ENCODE results near the gene LEPR. TPM values are rescaled to one million over a fixed set of nuclear protein-coding genes. Genes with fewer than 3 reads are reported as not detected.
"Not testable (repeated sequence)": the region's sequence is repeated elsewhere in the genome, so short reads cannot be mapped to it uniquely, and the experiment has no call there.

The LEPR gene
- total RNA-seq, 4 donors from 2014 or later = 10.0 to 27.3 (median 14.1) TPM

- no peaks in the 10 kb centered on the region for H3K27me3 ChIP-seq
- no peaks in the 10 kb centered on the region for H3K4me1 ChIP-seq
- H3K27ac ChIP-seq (replicated peaks in 1 of 4) = no peak overlapping the region
- no peak for DNase-seq (ENCODE audit: extremely low spot score)
- TF ChIP-seq EP300 (IDR thresholded peaks at IDR 0.05) (no peak), CTCF (IDR thresholded peaks at IDR 0.05) (no peak), POLR2AphosphoS5 (IDR thresholded peaks at IDR 0.05) (no peak), POLR2A (IDR thresholded peaks at IDR 0.05; ENCODE audit: low read depth) (no peak)
- no peaks in the 10 kb centered on the region for H3K9me3 ChIP-seq
- no peaks in the 10 kb centered on the region for H3K36me3 ChIP-seq
- intact Hi-C loops (cut with DNase I) = no loop called here
- no peak overlapping the region for H3K4me3 ChIP-seq
Observed at GRCh38 chr1:65457868-65458267, 37.4 kb downstream of the LEPR start.

- Histone ChIP-seq H3K36me3 (no peaks in the 10 kb centered on the region), H3K9me3 (no peaks in the 10 kb centered on the region), H3K27ac (replicated peaks in 1 of 4) (no peak overlapping the region), H3K27me3 (no peaks in the 10 kb centered on the region), H3K4me3 (no peak overlapping the region), H3K4me1 (no peaks in the 10 kb centered on the region)
- 83% methylated on average over 2 of the region's 2 CpGs for WGBS
- TF ChIP-seq CTCF (IDR thresholded peaks at IDR 0.05) = no peak
- no peak for TF ChIP-seq EP300 (IDR thresholded peaks at IDR 0.05)
- no peak for TF ChIP-seq POLR2A (IDR thresholded peaks at IDR 0.05; ENCODE audit: low read depth)
- no peak for TF ChIP-seq POLR2AphosphoS5 (IDR thresholded peaks at IDR 0.05)
- intact Hi-C loops (cut with DNase I) = no loop called here
- DNase-seq (ENCODE audit: extremely low spot score) = no peak
Observed at GRCh38 chr1:65458730-65459396, 38.4 kb downstream of the LEPR start.

- Histone ChIP-seq H3K27me3 (no peaks in the 10 kb centered on the region), H3K4me3 (no peak overlapping the region), H3K9me3 (no peaks in the 10 kb centered on the region), H3K36me3 (no peaks in the 10 kb centered on the region), H3K27ac (replicated peaks in 1 of 4) (no peak overlapping the region), H3K4me1 (no peaks in the 10 kb centered on the region)
- WGBS = 67% methylated on average over 1 of the region's 1 CpG
- intact Hi-C loops (cut with DNase I) = no loop called here
- DNase-seq (ENCODE audit: extremely low spot score) = no peak
- TF ChIP-seq CTCF (IDR thresholded peaks at IDR 0.05) (peak in 2 of 3 experiments; percentile 27 to 36), EP300 (IDR thresholded peaks at IDR 0.05) (no peak)
Observed at GRCh38 chr1:65459397-65459768, 38.9 kb downstream of the LEPR start.

- H3K4me1 ChIP-seq = peaks cover 14 to 24% (median 20%) of the 10 kb centered on the region in 4 donors
- DNase-seq (ENCODE audit: extremely low spot score); H3K9me3 ChIP-seq; H3K27me3 ChIP-seq; H3K36me3 ChIP-seq; H3K27ac ChIP-seq (replicated peaks in 1 of 4); H3K4me3 ChIP-seq; intact Hi-C loops (cut with DNase I): not testable (repeated sequence)
- WGBS = 84% methylated on average over 1 of the region's 1 CpG
Observed at GRCh38 chr1:65465837-65466236, 45.4 kb downstream of the LEPR start.

GRCh38 chr1:65467536-65467935 is 47.1 kb downstream of the LEPR start:
- Histone ChIP-seq H3K27me3 (no peaks in the 10 kb centered on the region), H3K4me1 (peaks cover 16 to 30% (median 24%) of the 10 kb centered on the region in 4 donors), H3K9me3 (no peaks in the 10 kb centered on the region), H3K27ac (replicated peaks in 1 of 4) (no peak overlapping the region), H3K36me3 (no peaks in the 10 kb centered on the region), H3K4me3 (no peak overlapping the region)
- 56% methylated on average over 3 of the region's 6 CpGs for WGBS
- DNase-seq (ENCODE audit: extremely low spot score) = no peak
- no peak for TF ChIP-seq CTCF (IDR thresholded peaks at IDR 0.05)
- TF ChIP-seq POLR2A (IDR thresholded peaks at IDR 0.05; ENCODE audit: low read depth) = no peak
- TF ChIP-seq EP300 (IDR thresholded peaks at IDR 0.05) = no peak
- no peak for TF ChIP-seq POLR2AphosphoS5 (IDR thresholded peaks at IDR 0.05)
- intact Hi-C loops (cut with DNase I) = no loop called here

Measured in esophagus muscularis mucosa (tissue), 4 donors.